ENCODE data around the gene ACSL1.
"Not testable (repeated sequence)": the region's sequence is repeated elsewhere in the genome, so short reads cannot be mapped to it uniquely, and the experiment has no call there.

Gene ACSL1

DNA sequence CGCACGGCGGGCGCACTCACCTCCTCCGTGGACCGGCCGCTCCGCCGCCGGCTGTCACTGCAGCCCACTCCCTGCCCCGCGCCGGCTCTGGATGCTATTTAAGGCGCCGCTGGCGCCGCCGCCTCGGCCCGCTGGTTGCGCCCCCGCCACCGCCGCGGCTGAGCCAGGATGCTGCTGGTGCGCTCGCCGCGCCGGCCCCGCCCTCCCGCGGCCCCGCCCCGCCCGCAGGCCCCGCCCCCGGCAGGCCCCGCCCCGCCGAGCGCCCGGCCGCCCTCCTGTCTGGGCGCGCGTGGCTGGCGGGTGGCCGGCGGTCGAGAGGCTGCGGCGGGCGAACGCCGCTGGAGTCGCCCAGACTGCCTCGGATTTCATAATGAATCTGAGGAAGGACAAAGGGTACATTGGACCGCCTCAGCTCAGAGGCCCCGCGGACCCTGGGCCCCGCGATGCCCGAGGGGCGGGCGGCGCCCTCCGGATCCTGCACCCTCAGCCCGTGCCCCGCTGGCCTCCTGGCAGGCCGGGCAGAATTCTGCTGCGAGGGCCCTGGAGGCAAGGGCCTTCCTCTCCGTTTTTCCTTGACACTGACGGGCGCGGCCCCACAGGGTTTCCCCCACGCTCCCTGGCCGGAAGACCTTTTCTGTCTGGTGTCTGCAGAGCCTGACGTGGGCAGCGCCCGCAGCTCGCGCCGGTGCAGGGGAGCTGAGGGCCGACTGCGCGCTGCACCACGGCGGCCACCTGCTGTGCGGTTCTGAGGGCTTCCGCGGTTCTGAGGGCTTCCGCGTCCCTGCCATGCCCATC, at the start of gene ACSL1:
TSS of gene ACSL1 (minus strand) at position 73 of the 795 bp plus-strand sequence. CDS start 22,454 bp downstream, outside the sequence.
- no peak for DNase-seq (ENCODE audit: low read depth)

DNA sequence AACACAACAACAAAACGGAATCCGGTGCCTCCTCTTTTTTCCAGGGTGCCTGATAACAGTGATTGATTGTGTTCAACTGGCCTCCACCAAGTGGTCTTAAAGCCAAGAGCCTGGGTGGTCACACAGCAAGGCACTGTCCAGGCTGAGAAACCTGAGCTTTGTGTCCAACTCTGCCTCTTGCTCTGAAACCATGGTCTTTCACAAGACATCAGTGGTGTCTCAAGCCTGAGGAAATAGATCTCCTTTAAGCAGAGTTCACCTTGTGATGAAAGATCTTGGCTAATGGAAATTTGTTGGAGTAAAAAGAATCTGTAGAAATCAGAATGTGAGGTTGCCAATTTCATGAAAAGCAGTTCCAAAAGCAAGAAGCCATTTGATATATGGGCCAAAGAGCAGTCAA, 47.3 kb upstream of the ACSL1 start:
- DNase-seq (ENCODE audit: low read depth), result no peak

GRCh38 chr4:184870718-184871117, 45.0 kb upstream of the ACSL1 start:
- DNase-seq (ENCODE audit: low read depth), result no peak

- no peak for DNase-seq (ENCODE audit: low read depth)
These were observed 42.9 kb upstream of the ACSL1 start for GRCh38 chr4:184868623-184869022.

DNA sequence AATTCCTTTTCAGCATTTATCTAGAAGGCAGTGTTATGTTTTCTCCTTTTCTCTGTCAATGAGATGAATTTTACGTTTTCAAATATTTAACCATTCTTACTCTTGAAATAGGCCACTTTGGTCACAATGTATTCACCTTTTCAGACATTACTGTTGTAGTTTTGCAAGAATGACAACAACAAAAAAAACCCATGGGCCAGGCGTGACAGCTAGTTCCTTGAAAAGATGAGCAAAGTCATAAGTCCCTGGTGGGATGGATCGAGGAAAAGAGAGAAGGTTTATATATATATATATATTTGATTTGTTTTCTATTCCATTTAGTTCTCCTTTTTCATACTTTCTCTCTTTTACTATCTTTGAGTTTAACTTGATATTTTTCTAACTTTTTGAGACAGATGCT, 38.1 kb upstream of the ACSL1 start:
- no peak for DNase-seq (ENCODE audit: low read depth)

DNA sequence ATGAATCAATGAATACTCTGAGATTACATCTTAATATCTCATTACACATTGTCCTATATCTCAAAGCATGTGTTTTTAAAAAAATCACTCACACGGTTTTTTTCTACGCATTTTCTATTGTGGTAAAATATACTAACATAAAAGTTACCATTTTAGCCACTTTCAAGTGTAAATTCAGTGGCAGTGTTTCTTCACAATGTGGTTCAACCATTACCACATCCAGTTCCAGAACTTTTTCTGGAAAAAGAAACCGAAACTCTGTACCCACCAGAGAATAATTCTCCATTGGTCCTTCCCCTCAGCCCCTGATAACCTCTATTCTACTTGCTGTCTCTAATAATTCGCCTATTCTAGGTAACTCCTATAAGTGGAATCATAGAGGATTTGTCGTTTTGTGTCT, 35.3 kb upstream of the ACSL1 start:
- no peak for DNase-seq (ENCODE audit: low read depth)

DNA sequence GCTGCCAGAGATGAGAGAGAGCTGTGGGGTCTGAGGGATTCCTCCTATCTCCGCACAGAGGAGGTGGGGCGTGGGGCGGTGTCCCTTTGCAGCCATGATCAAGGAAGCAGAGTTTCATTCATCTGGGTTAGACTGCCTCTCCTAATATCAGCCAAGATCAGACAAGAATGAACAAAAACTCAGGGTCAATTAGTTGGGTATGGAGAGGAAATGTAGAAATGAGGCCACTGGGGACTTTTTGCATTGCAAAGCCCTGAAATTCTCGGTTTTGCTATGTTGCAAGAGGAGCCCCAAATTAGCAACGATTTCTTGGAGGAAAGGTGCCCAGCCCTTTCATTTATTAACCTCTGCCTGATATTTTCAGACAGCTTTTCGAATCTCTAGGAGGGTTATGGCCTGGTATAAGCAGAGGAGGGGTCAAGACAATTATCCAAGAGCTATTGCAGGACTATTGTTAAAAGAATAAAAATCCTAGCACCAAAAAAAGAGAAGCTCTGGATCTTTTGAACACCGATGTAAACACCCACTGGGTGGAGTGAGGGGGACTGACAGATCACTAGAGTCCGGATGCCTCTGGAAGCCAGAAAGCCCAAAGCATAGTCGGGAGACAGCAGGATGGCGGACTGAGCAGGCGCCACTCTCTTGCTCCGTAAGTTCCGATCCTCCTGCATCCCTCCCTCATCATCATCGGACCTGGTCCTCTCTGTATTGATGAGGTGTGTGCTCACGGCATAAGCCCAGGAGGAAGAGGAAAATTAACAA, 34.4 kb upstream of the ACSL1 start:
- no peak for DNase-seq (ENCODE audit: low read depth)

- no peak for DNase-seq (ENCODE audit: low read depth)
These were observed 31.8 kb upstream of the ACSL1 start for GRCh38 chr4:184857441-184858121.

DNA sequence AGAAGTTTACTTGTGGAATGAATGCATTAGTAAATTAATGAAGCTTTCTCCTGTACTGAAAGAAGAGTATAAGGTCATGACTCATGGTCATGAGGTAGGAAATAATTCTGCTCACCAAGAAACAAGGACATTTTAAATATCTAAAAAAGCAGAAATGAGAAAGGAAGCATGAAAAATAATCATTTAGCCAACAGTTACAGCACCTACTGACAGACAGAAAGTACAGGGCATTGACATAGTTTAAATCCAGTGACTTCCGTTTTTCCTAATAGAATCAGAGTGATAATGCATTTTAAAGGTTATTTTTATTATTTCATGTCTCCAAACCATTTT, 30.5 kb upstream of the ACSL1 start:
- no peak for DNase-seq (ENCODE audit: low read depth)

GRCh38 chr4:184854673-184855072, 28.9 kb upstream of the ACSL1 start:
- DNase-seq (ENCODE audit: low read depth), result no peak

DNA sequence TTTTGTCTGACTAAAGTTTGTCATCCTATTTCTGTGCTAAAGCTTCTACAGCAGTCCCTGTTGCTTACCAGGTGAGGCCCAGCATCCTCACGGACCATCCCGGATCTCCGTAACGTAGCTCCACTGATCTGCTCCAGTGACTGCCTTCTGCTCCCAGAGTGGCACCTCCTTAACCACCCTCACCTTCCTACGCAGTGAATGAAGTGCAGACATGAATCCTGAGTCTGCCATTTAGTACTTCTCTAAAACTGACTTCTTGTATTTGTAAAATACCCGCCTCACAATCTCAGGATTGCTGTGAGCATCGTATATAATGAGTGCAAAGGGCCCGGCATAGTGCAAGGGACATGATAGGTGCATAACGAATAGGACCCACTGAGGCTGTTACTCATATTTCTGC, 27.7 kb upstream of the ACSL1 start:
- DNase-seq (ENCODE audit: low read depth), result no peak

DNA sequence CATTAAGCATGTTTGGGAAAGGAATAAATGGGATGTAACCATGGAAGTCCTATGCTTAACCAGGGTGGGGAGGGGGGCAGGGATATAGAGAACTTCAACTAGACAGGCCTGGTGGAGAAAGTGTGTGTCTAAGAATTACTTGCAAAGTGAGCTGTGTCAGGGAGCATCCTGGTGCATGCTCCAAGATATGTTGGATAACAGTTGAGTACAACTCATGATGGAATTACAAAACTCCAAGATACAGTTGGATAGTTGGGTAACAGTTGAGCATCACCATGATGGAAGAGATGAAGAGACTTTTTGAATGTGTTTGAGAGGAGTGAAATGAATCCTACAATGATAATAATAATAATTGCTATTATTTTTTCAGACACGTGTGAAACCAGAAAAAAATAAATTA, 26.1 kb upstream of the ACSL1 start:
- no peak for DNase-seq (ENCODE audit: low read depth)

DNA sequence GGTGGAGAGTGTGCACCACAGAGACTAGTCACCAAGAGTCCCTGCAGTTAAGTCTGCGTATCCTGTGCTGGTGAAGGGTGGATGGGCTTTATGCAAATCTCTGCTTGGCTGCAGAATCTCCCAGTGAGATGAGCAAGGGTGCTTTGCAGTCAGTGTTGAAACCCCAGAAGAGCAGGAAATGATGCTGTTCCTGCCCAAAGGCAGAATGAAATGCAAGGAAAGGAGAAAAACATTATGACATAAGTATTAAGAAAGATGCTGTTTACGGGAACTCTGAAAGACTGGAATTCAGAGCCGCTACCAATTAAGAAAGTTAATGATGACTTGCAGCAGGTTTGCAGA, 25.4 kb upstream of the ACSL1 start:
- DNase-seq (ENCODE audit: low read depth), result no peak

- DNase-seq (ENCODE audit: low read depth), result no peak
These were observed 24.8 kb upstream of the ACSL1 start for GRCh38 chr4:184850431-184851199.

DNA sequence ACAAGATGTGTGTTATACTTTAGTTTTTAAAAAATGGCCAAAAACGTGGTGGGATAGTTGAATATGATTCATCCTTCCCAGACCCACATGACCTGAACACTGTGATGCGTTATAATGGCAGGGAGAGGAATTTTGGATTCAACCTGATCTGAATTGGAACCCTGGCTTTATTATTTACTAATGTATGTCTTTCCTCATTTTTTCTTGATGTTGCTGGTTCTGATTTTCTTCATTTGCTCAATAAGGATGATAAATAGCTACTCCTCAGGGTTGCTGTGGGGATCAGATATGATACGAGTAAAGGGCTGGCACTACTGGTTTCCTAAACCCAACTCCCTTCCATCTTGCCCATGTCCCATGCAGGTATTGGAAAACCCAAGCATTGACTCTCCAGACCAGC, 24.2 kb upstream of the ACSL1 start:
- DNase-seq (ENCODE audit: low read depth), result no peak

GRCh38 chr4:184849185-184849584, 23.4 kb upstream of the ACSL1 start:
- DNase-seq (ENCODE audit: low read depth), result no peak

GRCh38 chr4:184848510-184848909, 22.7 kb upstream of the ACSL1 start:
- no peak for DNase-seq (ENCODE audit: low read depth)

DNA sequence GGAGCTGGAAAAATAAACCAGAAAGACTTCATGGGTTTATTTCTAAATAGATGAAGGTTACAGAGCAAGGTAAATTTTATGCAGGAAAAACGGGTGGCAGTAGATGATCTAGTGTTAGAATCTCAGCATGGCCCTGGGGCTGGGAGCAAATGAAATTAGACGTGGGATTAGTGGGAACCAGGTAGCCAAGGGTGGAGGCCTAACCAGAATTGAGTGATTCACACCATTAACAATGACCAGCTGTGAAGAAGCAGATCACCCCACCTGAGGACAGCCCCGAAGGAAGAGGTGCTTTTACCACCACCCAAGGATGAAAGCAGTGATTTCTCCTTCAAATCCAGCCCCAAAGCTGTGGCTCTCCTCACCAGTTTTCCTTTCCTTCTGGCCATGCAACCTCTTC, 20.8 kb upstream of the ACSL1 start:
- DNase-seq (ENCODE audit: low read depth), result no peak

DNA sequence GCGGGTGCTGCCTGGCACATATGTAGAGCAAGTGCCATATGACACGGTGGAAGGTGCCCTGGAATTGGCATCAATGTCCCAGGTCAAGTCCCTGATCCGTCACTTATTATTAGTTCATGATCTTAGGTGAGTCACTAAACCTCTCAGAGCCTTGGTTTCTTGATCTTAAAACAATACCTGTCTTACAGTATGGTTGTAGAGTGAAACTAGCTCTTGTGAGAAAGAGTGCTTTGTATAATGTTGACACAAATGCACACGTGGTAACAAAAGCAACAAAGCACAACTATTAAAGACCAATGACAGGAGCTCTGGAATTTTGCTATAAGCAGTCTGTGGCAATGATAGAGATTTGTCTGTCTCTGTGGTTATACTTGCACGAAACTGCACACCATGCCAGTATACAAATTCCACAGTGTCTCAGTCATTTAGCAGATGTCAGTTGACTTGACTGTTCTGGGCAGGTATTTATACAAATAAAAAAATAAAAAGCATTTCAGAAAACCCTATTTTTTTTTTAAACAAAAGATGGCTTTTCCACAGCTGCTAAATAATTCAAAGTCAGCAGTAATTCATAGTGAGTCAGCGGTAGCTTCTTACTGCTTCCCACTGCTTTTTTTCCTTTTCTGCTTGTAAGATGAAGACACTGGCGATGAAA, 19.7 kb upstream of the ACSL1 start:
- DNase-seq (ENCODE audit: low read depth), result no peak

GRCh38 chr4:184844742-184845141, 19.0 kb upstream of the ACSL1 start:
- no peak for DNase-seq (ENCODE audit: low read depth)

DNA sequence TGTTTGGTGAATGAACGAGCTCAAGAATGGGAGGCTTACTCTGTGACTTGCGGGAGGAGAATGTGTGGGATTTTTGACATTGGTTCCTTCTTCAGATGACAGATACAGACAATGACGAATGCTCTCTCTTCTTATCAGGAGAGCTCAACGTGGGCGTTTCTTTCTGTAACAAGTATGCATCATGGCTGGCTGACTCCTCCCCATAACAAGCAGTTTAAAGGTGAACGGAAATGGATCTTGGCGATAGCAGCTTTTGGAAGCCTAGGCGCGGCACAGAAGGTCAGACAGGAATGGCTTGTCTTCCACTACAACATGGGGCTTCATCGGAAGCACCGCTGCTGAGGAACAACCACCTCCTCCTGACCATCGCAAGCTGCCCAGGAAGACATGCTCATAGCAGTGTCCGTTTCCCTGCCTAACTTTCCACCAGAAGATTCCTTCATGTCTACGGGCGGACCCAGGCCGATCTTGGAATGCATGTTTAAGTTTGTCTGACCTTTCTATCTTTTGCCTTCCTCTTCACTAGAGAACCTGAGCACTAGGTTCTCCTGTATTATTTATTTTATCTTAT, 18.3 kb upstream of the ACSL1 start:
- no peak for DNase-seq (ENCODE audit: low read depth)

DNA sequence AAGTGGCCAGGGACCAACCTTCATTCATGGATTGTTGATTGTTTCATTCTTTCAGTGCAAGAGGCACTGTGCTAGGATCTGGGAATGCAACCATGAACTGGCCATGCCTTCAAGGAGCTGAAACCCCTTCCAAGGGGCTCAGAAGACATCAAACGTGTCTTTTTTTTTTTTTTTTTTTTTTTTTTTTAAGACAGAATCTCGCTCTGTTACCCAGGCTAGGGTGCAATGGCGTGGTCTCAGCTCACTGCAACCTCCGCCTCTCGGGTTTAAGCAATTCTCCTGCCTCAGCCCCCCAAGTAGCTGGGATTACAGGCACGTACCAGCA, 13.3 kb upstream of the ACSL1 start:
- not testable (repeated sequence) for DNase-seq (ENCODE audit: low read depth)

Data from HS-27A (cell line).